GM19240 (cell line): ENCODE results near the gene KIF13A.
"Not testable (repeated sequence)": the region's sequence is repeated elsewhere in the genome, so short reads cannot be mapped to it uniquely, and the experiment has no call there.

ENCODE experiments used
- DNase-seq: peaks from one replicate; pipeline ENCODE4 v3.0.0; 2011; ENCODE audit warnings: low spot score; ENCODE audit not compliant: insufficient read length

The KIF13A gene

GRCh38 chr6:17798477-17799154, 188.8 kb downstream of the KIF13A start:
- no peak for DNase-seq

- DNase-seq: no peak
Measured at GRCh38 chr6:17790489-17790888, 196.9 kb downstream of the KIF13A start.

- no peak for DNase-seq
Measured at GRCh38 chr6:17785094-17785787, 202.2 kb downstream of the KIF13A start.

- DNase-seq: no peak
Measured at GRCh38 chr6:17780061-17780460, 207.4 kb downstream of the KIF13A start.

GRCh38 chr6:17771609-17772008, 215.8 kb downstream of the KIF13A start:
- no peak for DNase-seq

GRCh38 chr6:17768881-17769280, 218.6 kb downstream of the KIF13A start:
- no peak for DNase-seq

- DNase-seq: no peak
Measured at GRCh38 chr6:17768388-17768787, 219.0 kb downstream of the KIF13A start.

- no peak for DNase-seq
Measured at GRCh38 chr6:17762651-17763050, 224.8 kb downstream of the KIF13A start.

GRCh38 chr6:17758119-17758518, 229.3 kb downstream of the KIF13A start:
- DNase-seq: no peak

- DNase-seq: no peak
Measured at GRCh38 chr6:17754254-17754653, 233.2 kb downstream of the KIF13A start.

GRCh38 chr6:17745324-17745723, 242.1 kb downstream of the KIF13A start:
- DNase-seq: not testable (repeated sequence)

- DNase-seq: not testable (repeated sequence)
Measured at GRCh38 chr6:17744757-17745308, 242.6 kb downstream of the KIF13A start.

GRCh38 chr6:17744019-17744756, 243.2 kb downstream of the KIF13A start:
- DNase-seq: no peak

- no peak for DNase-seq
Measured at GRCh38 chr6:17741507-17741906, 245.9 kb downstream of the KIF13A start.

- no peak for DNase-seq
Measured at GRCh38 chr6:17740559-17741220, 246.7 kb downstream of the KIF13A start.

GRCh38 chr6:17737704-17738252, 249.7 kb downstream of the KIF13A start:
- no peak for DNase-seq

- not testable (repeated sequence) for DNase-seq
Measured at GRCh38 chr6:17735311-17735710, 252.1 kb downstream of the KIF13A start.

- no peak for DNase-seq
Measured at GRCh38 chr6:17730078-17730704, 257.2 kb downstream of the KIF13A start.

- no peak for DNase-seq
Measured at GRCh38 chr6:17729223-17730077, 258.0 kb downstream of the KIF13A start.
